ENCODE data around the gene EXO5. TPM values are rescaled to one million over a fixed set of nuclear protein-coding genes. Genes with fewer than 3 reads are reported as not detected.
"Not testable (repeated sequence)": the region's sequence is repeated elsewhere in the genome, so short reads cannot be mapped to it uniquely, and the experiment has no call there.

EXO5 gene
- total RNA-seq, 1 donor from 2014 or later = 12.3 TPM

GRCh38 chr1:40546957-40547356 is 38.4 kb downstream of the EXO5 start:
- no peak for DNase-seq (ENCODE audit: extremely low read depth, low read depth, low spot score)

- no peak for DNase-seq (ENCODE audit: extremely low read depth, low read depth, low spot score)
These were observed 44.5 kb downstream of the EXO5 start for GRCh38 chr1:40553017-40553416.

GRCh38 chr1:40554807-40555206 is 46.2 kb downstream of the EXO5 start:
- DNase-seq (ENCODE audit: extremely low read depth, low read depth, low spot score) = not testable (repeated sequence)

- no peak for DNase-seq (ENCODE audit: extremely low read depth, low read depth, low spot score)
These were observed 47.6 kb downstream of the EXO5 start for GRCh38 chr1:40556121-40556520.

- DNase-seq (ENCODE audit: extremely low read depth, low read depth, low spot score) = not testable (repeated sequence)
These were observed 49.7 kb downstream of the EXO5 start for GRCh38 chr1:40558241-40558640.

GRCh38 chr1:40562185-40562584 is 53.6 kb downstream of the EXO5 start:
- no peak for DNase-seq (ENCODE audit: extremely low read depth, low read depth, low spot score)

- DNase-seq (ENCODE audit: extremely low read depth, low read depth, low spot score) = no peak
These were observed 54.7 kb downstream of the EXO5 start for GRCh38 chr1:40563266-40563665.

GRCh38 chr1:40564506-40564905 is 55.9 kb downstream of the EXO5 start:
- DNase-seq (ENCODE audit: extremely low read depth, low read depth, low spot score) = no peak

GRCh38 chr1:40564913-40565312 is 56.3 kb downstream of the EXO5 start:
- no peak for DNase-seq (ENCODE audit: extremely low read depth, low read depth, low spot score)

Other genes with a start within 250 kb of the EXO5 start
- gene COL9A2, start 191.5 kb upstream of the EXO5 start, total RNA-seq = 0.12 and 1.1 TPM in 2 replicates
- gene SMAP2, start 135.0 kb upstream of the EXO5 start, total RNA-seq = 9.5 and 13.6 TPM in 2 replicates
- gene ZFP69B, start 58.3 kb upstream of the EXO5 start, total RNA-seq = 1.6 and 3.5 TPM in 2 replicates
- 2.1 and 3.7 TPM in 2 replicates for gene ZFP69, start 31.5 kb upstream of the EXO5 start, total RNA-seq
- 1.7 and 2.0 TPM in 2 replicates for gene ZNF684, start 22.9 kb downstream of the EXO5 start, total RNA-seq
- under 0.01 and 0.15 TPM in 2 replicates for gene RIMS3, start 156.9 kb downstream of the EXO5 start, total RNA-seq
- 32.5 and 37.2 TPM in 2 replicates for gene NFYC, start 182.9 kb downstream of the EXO5 start, total RNA-seq

Measured in glomerular endothelial cell (primary cell).